BJ (cell line): ENCODE results near the gene SLC45A1. TPM values are rescaled to one million over a fixed set of nuclear protein-coding genes. Genes with fewer than 3 reads are reported as not detected.

Experiments used
- CTCF ChIA-PET: fragments of 350-600 bp; formaldehyde crosslinking; extraction: SDS; loops from one replicate; lab custom pipeline; 2021; ENCODE audit warnings: antibody characterized with exemption, inconsistent platforms; lab: Yijun Ruan, JAX
- POLR2A ChIA-PET: fragments of 300-600 bp; sonication (Branson Sonifier 250); formaldehyde crosslinking; extraction: SDS; loops from one replicate; lab custom pipeline; 2021; ENCODE audit warnings: antibody characterized with exemption; lab: Charles Lee
- DNase-seq: peaks from one replicate; pipeline ENCODE4 v3.0.0-alpha.2; 2011; ENCODE audit warnings: low read depth
- H3K27me3 ChIP-seq: 2 replicates; pipeline ENCODE4 v1.6.0; 2011; ENCODE audit warnings: low read length; ENCODE audit not compliant: control insufficient read depth, insufficient read depth
- H3K36me3 ChIP-seq: 2 replicates; pipeline ENCODE4 v1.5.1; 2011; ENCODE audit warnings: low read length; ENCODE audit not compliant: control insufficient read depth, insufficient read depth
- H3K4me3 ChIP-seq: 2 replicates; pipeline ENCODE4 v1.5.1; 2011; ENCODE audit warnings: low read depth, mild to moderate bottlenecking, control low read depth, low read length
- CTCF ChIP-seq: IDR thresholded peaks from 2 replicates; pipeline ENCODE4 v1.5.1; 2011; ENCODE audit warnings: low read depth, mild to moderate bottlenecking, control low read depth, inconsistent platforms, low read length, moderate library complexity; ENCODE audit not compliant: insufficient read depth
- polyA plus RNA-seq: library from polyadenylated mRNA; depleted of rRNA; stranded (reverse); fragments of >200 nt; gene quantifications from 2 replicates; pipeline ENCODE4 v1.2.3, GENCODE V29; 2011

SLC45A1 gene
- polyA plus RNA-seq, 1 experiment = 1.4 TPM

- Histone ChIP-seq H3K36me3 (peaks cover 58% of the 10 kb centered on the region), H3K4me3 (no peak overlapping the region), H3K27me3 (no peaks in the 10 kb centered on the region)
- TF ChIP-seq CTCF = no peak
- CTCF ChIA-PET = interaction anchor here (0.6 to 3.3 kb wide), 3 partner anchors 11 to 288 kb away, joined by 3 to 17 read pairs (median 3); no protein-coding TSS in a partner anchor
- DNase-seq = no peak
- POLR2A ChIA-PET = no interaction called here
Observed at GRCh38 chr1:8361198-8361849, 43.4 kb downstream of the SLC45A1 start.

GRCh38 chr1:8362701-8363101 lies 44.8 kb downstream of the SLC45A1 start:
- DNase-seq = no peak
- Histone ChIP-seq H3K4me3 (no peak overlapping the region), H3K27me3 (no peaks in the 10 kb centered on the region), H3K36me3 (peaks cover 49% of the 10 kb centered on the region)
- POLR2A ChIA-PET = no interaction called here
- CTCF ChIA-PET = interaction anchor here (0.6 to 3.3 kb wide), 2 partner anchors 13 to 326 kb away, joined by 4 to 17 read pairs; no protein-coding TSS in a partner anchor
- no peak for TF ChIP-seq CTCF

GRCh38 chr1:8363186-8363766 lies 45.4 kb downstream of the SLC45A1 start:
- ChIA-PET POLR2A (no interaction called here), CTCF (interaction anchor here (0.6 to 3.3 kb wide), 3 partner anchors 13 to 325 kb away, joined by 3 to 17 read pairs (median 4); no protein-coding TSS in a partner anchor)
- no peak for DNase-seq
- no peak for TF ChIP-seq CTCF
- Histone ChIP-seq H3K4me3 (no peak overlapping the region), H3K36me3 (peaks cover 43% of the 10 kb centered on the region), H3K27me3 (no peaks in the 10 kb centered on the region)

GRCh38 chr1:8363767-8364301 lies 45.9 kb downstream of the SLC45A1 start:
- no peak for TF ChIP-seq CTCF
- H3K4me3 ChIP-seq = no peak overlapping the region
- ChIA-PET POLR2A (no interaction called here), CTCF (interaction anchor here (0.6 to 3.3 kb wide), 2 partner anchors 14 to 20 kb away, joined by 3 to 17 read pairs; no protein-coding TSS in a partner anchor)
- no peaks in the 10 kb centered on the region for H3K27me3 ChIP-seq
- H3K36me3 ChIP-seq = peaks cover 39% of the 10 kb centered on the region
- no peak for DNase-seq
